GM20000 (cell line): Measurements from ENCODE around the gene SLC39A11.

Source experiments
- DNase-seq: peaks from one replicate; pipeline ENCODE4 v3.0.0; 2012; ENCODE audit warnings: low spot score
- CTCF ChIP-seq: IDR thresholded peaks from 2 replicates; pipeline ENCODE4 v1.5.1; 2012; ENCODE audit warnings: mild to moderate bottlenecking, control low read depth; ENCODE audit errors: extremely low read depth, missing control alignments

SLC39A11 gene

GRCh38 chr17:73107191-73107590, 14.7 kb upstream of the SLC39A11 start:
- TF ChIP-seq CTCF = no peak
- DNase-seq = no peak

GRCh38 chr17:73105431-73105830, 12.9 kb upstream of the SLC39A11 start:
- no peak for TF ChIP-seq CTCF

GRCh38 chr17:73104450-73104849, 12.0 kb upstream of the SLC39A11 start:
- no peak for DNase-seq
- no peak for TF ChIP-seq CTCF

More at GRCh38 chr17:73105431-73105830, 12.9 kb upstream of the SLC39A11 start:
- no peak for DNase-seq

GRCh38 chr17:73103641-73104335, 11.3 kb upstream of the SLC39A11 start:
- DNase-seq = no peak
- no peak for TF ChIP-seq CTCF

GRCh38 chr17:73101031-73101430, 8.5 kb upstream of the SLC39A11 start:
- DNase-seq = no peak
- TF ChIP-seq CTCF = no peak

GRCh38 chr17:73100363-73100762, 7.9 kb upstream of the SLC39A11 start:
- no peak for TF ChIP-seq CTCF
- DNase-seq = no peak

GRCh38 chr17:73099511-73099910, 7.0 kb upstream of the SLC39A11 start:
- no peak for TF ChIP-seq CTCF
- no peak for DNase-seq
